Measurements from ENCODE around the gene MAP3K12.
A peak's percentile ranks its signal among the peaks of the same experiment; 100 is the strongest.

Gene MAP3K12

DNA sequence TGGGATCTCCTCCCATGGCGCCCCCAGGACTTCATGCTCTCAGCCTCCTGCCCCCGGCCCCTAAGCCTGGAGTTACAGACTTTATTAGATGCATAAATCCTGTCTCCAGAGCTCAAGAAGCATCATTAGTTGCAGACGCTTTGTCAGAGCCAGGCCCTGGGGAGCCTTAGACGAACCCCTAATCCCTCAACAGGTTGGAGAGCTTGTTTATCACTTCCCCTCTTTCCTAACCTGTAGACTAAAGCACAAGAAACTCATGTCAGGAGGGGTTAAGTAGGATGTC lies 8.3 kb upstream of the MAP3K12 start:
- no peak for DNase-seq (ENCODE audit: low read depth)

DNA sequence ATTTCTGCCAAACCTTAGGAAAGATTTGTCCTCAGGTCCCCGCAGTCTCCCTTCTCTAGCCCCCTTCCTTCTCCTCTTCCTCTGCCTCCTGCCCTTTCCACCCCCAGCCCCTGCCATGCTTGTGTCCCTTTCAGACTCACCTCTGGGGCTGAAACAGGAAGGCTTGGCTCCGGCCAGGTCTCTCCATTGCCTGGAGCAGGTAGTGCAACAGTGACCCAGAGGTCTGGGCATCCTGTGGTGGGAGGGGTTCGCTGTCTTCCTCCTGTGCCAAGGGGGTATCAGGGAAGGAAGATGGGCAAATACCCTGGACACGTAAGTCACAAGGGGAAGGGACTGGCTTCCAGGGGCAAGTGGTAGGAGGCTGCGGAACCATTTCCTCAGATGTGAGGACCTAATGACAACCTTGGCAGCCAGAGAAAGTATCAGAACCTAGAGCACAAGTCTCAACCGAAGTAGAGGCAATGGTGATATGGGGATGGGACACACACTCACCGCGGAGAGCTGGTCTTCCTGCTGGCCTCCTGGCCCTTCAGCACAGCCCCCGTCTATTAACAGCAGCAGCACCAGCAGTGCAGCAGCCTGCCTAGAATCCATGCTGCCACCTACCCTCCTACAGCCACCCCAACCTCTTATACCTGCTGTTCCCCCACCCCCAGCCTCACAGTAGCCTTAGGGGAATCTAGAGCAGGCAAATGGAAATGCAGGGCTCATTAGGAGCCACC lies 7.8 kb upstream of the MAP3K12 start, which contains the start of gene NPFF:
Gene NPFF, minus strand, starts transcription at position 604 of the 722 bp plus-strand sequence. Its CDS starts 10 bp downstream, at position 594.
- DNase-seq (ENCODE audit: low read depth): no peak

DNA sequence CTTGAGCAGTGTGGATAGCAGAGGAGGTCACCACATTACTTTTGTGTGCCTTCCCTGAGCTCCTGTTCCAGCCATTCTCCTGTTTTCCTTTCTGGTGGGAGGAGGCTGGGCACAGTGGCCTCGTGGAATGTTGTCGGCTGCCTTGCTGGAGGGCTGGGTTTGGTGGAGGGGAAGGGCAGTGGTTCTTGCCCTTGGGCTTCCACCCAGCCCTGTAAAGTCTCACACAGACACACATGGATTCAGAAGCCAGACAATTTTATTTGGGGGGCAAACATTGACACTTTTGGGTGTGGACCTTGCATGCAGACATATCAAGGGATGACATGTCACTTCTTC lies 7.2 kb upstream of the MAP3K12 start:
- no peak for DNase-seq (ENCODE audit: low read depth)

DNA sequence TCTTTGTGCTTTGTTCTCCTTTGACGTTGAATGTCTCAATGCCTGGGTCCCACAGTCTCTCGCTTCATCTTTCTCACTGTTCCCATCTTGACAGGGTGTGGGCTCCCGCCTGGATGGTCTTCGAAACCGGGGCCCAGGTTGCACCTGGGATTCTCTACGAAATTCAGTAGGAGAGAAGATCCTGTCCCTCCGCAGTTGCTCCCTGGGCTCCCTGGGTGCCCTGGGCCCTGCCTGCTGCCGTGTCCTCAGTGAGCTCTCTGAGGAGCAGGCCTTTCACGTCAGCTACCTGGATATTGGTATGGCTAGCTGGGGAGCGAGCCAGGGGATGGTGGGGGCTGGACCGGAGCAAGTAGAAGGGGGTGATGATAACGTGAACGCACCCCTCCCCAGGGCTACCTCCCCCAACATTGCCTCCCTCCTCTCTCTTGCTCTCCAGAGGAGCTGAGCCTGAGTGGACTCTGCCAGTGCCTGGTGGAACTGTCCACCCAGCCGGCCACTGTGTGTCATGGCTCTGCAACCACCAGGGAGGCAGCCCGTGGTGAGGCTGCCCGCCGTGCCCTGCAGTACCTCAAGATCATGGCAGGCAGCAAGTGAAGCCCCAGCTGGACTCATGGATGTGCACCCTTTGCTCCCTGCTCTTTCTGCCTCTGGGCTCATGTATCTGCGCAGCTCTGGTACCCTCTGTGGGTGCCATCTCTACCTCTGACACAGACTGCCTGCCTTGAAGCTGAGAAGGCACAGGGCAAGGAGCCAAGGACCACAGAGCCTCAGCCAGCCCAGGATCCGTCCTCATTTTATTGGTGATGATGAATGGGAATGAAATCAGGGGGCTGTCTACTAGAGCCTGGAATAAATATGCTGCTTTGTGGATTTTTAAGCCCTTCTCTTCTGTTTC lies 6.5 kb upstream of the MAP3K12 start:
- DNase-seq (ENCODE audit: low read depth): no peak

DNA sequence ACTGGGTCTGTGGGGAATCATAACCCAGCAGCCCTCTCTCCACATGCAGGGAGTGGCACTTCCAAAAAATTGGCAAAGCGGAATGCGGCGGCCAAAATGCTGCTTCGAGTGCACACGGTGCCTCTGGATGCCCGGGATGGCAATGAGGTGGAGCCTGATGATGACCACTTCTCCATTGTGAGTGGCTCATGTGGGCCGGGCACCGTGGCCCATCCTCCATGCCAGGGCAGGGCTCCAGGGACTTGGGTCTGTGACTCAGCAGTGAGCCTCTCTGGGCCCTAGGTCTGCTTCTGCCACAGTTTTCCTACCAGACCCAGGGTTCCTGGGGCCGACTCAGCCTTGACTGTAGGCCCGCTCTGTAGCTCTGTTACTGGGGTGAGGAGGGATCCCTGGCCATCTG lies 5.8 kb upstream of the MAP3K12 start:
- DNase-seq (ENCODE audit: low read depth): no peak

DNA sequence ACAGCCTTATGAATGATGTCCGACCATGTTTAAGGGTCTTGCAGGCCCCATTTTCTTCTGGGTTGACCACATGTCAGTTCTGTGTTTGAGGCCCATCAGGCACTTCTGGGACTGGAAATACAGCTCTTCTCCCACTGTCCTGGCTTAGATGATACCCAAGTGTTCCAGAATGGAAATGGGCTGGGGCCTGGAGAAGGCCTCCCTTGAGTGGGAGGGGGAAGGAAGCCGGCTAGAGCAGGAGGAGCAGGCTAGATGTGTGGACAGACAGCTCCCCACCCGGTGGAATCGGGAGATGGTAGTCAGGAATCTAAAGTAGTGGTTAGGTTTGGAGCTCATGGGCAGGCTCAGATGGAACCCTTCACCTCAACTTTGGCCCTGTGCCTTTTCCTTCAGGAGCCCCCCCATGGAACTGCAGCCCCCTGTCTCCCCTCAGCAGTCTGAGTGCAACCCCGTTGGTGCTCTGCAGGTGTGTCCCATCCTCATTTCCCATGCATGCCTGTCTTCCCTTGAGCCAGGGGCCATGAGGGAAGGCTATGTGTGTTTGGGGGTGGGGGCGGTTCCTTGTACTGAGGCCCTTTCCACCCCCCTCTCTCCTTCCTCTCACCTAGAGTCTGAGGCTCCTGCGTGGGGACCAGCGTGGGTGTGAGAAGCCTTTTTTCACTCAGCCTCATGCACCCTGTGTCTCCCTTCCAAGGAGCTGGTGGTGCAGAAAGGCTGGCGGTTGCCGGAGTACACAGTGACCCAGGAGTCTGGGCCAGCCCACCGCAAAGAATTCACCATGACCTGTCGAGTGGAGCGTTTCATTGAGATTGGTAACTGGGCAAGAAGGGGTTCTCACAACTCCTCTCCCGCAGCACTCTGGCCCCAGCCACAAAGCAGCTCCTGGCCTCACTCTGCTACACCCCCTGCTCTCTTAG lies 5.0 kb upstream of the MAP3K12 start:
- DNase-seq (ENCODE audit: low read depth): no peak

DNA sequence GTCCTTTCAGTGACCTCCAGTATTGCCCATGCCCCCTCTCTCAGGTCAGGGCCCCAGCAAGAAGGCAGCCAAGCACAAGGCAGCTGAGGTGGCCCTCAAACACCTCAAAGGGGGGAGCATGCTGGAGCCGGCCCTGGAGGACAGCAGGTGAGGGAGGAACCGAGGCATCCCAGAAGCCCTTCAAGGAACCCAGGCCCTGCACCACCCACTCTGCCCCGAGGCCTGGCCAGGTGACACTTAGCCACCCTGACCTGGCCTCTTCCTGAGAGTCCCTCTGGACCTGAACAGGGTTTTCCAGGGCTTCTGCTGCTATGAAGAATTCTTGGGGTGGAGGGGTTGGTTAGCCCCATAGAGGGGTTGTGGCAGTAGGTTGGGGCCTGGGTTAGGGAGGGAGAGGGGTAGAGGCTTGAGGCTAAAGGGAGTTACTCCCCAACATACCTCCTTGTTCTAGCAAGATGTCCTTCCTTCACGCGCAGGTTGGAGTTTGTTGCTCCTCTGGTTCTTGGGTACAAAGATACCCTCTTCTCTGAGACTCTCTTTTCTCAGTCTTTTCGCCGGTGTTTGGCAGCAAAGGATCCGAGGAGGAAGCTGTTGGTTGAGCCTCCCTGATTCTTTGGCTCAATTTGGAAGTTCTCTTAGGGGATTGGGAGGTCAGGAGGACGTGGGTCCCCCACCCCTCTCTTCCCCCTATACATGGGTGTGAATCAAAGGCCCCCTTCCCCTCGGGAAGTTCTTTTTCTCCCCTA lies 3.9 kb upstream of the MAP3K12 start:
- no peak for DNase-seq (ENCODE audit: low read depth)

DNA sequence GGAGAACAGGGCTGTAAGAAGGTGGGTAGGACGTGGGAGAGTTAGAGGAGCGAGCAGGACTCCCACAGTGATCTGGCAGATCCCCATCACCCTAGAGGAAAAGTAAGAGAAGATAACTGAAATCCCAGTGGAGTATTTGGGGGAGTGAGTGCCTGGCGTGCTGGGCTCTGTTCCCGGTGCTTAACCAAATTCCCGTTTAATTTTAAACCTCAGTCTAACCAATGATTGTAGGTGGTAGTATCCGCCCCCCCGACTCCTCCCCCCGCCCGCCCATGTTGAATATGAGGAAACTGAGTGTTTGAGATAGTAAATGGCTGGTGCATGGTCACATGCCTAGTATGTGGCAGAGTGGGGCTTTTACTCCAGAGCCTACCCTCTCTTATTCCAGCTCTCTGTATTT lies 3.1 kb upstream of the MAP3K12 start:
- DNase-seq (ENCODE audit: low read depth): no peak

DNA sequence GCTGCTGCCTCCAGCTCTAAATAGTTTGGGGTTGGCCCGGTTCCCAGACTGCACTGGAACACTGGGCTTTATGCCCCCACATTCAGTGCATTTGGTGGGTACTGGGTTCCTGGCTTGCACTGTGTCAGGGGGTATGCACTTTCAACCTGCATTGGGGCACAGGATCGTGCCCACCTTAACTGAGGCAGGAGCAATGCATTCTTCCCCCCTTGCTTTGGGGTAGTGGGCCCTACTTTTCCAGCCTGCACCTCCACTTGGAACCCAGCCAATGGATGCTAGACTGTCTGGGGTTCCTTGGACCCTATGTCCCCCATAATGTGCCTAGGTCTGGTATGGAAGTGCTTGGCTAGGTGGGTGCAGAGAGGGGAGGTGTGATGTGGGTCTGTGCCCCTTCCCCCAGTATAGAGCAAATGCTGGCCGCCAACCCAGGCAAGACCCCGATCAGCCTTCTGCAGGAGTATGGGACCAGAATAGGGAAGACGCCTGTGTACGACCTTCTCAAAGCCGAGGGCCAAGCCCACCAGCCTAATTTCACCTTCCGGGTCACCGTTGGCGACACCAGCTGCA lies 2.4 kb upstream of the MAP3K12 start:
- no peak for DNase-seq (ENCODE audit: low read depth)

DNA sequence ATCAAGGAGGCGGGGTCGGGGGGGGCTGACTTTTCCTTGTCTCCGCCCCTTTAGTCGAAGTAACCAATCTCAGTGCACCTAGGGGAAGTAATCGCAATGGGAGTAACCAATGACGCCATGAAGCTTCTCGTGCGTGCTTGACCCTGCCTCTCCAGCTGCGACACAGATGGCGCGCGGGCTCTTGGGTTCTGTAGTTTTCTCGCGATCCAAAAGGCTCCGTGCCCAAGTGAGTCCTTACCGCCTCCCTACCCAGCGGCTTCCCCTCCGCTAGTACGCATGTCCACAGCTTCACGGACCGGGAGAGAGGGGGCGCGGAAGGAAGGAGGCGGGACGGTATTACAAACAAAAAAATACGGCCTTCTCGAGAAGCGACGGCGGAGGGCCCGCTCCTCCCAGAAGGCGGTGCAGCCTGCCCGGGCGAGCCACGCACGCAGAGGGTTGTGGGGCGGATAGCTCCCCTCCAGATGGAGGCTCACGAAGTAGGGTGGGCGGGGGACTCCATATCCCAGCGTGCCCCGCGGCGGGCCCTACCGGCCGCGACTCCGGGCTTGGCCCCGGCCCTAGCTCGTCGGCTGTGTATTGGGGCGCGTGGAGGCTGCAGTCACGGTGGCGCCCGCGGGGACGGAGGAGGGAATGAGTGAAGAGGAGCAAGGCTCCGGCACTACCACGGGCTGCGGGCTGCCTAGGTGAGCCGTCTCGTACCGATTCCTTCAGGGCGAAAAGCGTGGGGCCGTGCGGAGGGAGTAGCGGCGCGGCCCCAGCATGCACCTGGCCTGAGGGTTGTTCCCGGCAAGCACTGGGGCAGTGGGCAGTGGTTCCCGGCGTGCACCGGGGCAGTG lies 1.7 kb upstream of the MAP3K12 start, which contains the start of gene TARBP2:
Gene TARBP2, plus strand, starts transcription at position 508 of the 839 bp plus-strand sequence. Its CDS starts 126 bp downstream, at position 634.
- DNase-seq (ENCODE audit: low read depth): peak; percentile 98

DNA sequence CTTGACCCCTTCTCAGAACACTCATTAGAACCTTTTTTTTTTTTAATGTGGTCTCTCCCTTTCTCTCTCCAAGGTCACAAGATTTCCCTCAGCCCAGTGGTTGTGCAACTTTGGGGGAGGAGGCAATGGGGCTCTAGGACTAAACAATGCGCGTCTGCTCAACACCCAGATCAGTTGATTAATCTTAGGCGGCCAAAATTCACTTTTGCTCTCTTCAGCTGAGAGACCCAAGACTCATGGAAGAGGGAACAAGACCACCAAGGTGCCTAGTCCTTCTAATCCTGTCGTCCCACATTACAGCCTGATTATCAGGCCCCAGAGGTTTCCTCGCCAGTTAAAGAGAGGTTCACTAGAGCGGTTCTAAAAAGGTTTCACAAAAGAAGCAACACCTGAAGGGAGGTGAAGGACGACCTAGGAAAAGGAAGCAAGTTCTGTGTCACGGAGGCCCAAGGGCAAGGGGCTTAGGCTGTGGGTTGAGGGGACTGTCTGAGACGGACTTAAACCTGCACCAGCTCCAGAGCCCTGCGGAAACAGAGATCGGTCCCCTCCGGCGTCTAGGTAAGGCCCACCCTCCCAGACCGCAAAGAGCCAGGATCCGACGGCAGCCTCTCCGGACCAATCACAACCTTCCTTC lies 1.0 kb upstream of the MAP3K12 start:
- DNase-seq (ENCODE audit: low read depth): no peak

DNA sequence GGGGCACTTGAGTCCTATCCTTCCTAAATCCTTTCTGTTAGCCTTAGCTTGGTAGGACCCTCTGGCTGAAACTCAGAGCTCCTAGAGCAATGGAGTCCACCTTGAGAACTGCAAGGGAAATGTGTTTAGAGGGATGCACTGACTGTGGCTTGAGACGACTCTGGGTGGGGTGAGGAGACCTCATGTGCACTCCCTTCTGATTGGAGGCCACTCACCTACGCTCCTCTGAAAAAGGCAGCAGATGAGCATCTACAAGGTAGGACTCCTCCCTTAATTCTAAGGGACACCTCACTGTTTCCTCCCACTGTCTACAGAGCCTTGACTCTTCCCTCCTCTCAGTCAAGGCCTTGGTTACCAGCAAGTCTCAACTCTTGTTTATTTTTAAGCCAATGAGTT lies 1.0 kb downstream of the MAP3K12 start:
- DNase-seq (ENCODE audit: low read depth): no peak

DNA sequence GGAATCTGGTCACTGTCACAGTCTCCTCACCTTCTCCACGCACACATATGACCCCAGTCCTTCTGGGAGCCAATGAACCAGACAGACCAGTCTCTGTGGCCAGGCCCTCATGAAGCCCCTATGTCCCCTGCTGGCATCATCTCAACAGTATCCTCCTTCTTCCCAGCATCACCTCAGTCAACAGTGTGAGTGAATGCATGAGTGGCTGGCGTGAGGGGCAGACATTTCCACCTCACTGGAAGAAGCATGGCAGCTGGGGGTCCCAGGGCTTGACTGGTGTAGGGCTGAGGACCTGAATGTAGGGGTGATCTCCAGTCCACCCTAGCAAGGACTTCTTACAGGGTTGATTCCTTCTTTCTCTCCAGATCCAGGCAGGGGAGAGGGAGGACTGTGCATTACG lies 1.8 kb downstream of the MAP3K12 start:
- no peak for DNase-seq (ENCODE audit: low read depth)

DNA sequence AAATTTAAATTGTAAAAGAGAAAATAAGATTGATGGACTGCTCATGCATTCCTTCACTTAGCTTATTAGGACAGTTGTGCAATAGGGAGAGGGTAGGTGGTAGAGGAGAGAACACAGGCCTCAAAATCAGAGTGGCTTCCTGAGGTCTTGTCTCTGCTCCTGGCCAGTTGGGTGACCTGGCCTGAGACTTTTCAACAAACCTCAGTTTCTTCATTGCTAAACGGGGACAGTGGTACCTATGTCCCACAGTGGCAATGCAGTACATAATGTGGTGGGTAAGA lies 2.6 kb downstream of the MAP3K12 start:
- no peak for DNase-seq (ENCODE audit: low read depth)

DNA sequence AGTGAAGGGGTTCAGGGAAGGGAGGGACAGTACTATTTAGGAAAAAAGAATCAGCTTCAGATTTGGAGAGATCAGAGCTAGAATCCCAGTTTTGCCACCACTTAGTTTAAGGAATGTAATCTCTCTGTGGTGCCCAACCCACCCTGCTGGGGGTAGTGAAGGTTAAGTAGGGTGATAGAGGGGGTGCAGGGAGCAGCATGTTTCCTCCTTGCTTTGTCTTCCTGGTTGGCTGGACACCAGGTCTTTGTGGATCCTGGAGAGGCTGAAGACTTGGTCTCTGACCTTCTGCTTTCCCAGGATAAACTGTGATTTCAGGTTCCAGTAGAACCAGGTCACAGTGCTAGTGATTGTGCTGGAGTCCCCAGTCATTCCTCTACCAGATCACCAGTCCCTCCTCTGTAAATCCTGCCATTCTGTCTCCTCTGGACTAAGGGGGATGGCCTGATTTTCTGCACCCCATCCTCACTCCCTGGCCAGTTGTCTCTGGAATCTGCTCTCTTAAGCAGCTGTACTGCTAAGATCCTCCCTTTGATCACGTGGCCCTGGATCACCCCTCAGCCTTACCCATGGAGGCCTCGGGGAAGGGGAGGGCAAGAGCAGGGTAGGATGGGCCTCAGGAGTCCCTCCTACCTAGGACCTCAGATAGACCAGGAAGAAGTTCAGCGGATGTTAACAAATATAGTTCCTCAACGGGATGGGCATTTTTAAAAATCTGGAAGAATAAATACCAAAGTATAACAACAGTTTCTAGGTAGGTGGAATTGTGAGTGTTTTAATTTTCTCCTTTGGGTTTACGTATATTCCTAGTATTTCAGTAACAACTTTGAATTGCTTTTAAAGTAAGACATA lies 3.1 kb downstream of the MAP3K12 start:
- DNase-seq (ENCODE audit: low read depth): no peak

DNA sequence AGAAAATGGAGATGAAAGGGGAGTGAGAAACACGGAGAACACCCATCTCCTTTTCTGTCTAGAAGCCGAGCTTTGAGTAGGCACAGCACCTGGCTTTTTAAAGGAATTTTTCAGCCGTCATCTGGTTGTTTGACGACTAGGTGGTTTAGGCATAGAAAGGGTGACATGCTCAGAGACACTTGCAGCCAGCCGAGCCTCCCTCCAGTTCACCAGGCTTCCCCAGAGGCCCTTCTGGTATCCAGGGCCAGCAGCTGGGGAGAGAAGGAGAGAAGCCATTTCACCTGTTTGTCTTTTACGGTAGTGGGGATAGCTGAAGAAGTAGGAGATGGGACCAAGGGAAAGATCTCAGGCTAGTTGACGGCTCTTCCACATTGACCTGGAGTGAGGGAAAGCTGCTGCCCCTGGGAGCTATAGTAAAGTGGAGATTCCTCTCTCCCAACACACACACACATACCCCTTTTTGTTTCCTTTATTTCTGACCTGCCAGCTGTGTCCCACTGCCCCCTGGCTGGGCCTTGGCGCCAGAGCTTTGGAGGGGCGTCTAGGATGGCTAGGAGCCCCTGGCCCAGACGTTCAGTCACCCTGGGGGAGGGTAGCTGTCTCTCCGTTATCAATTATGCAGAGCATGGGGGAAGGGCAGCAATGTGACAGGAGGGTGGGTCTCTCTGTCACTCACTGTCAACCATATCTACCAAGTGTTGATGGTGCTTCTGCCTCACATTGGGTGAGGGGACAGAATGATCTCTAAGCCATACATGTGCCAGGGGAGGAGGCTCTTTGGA lies 5.5 kb downstream of the MAP3K12 start:
- no peak for DNase-seq (ENCODE audit: low read depth)

DNA sequence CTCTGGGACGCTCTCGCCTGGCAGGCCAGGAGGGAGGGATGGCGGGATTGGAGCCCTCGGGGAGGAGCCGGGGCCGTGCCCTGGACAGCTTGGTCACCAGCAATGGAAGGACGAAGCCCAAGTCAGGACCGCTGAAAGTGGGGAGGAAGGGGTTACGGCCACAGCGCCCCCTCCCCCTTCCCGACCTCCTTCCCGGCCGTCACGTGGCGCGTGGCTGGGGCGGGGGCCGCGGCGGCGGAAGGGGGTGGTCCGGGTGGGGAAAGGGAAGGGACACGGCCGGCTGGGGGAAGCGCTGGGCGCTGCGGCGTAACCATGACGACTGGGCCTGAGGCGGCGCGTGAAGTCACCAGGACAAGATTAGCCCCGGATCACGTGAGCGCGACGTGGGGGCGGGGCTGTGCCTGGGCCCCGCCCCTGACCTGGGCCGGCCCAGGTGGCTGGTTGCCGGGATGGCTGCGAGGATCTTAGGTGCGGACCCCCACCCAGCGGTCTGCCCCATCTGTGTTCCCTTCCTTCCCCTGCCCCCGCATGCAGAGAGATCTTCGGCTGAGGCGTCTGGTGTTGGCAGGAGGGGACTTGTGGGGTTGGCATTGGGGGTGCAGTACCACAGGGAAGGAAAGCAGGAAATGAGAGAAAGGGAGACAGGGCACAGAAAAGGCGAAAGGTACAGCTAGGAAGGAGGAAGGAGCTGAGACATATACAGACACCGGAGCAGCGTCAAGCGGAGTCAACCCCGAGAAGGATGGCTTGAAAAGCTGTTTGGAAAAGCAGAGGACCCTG lies 6.2 kb downstream of the MAP3K12 start:
- peak; percentile 77 for DNase-seq (ENCODE audit: low read depth)

DNA sequence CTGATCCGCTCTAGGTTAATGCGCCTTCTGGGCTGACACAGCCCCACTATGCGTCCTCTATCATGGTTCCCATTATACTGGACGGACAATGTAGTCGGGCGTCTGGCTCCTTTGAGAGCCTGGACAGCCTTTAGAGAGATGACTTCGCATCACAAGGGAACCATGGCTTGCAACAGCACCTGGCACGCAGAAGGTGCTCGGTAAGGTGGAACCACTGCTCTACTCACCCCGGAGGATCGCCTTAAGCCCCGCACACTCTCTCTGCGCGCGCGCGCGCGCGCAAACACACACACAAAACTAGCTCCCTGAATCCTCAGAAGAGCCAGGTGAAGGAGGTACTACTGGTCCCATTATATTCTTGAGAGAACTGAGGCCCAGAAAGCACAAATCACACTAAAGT lies 7.1 kb downstream of the MAP3K12 start:
- no peak for DNase-seq (ENCODE audit: low read depth)
